NCI-H2081 (cell line): ENCODE measurements around the gene MGAT4A.
"Not testable (repeated sequence)": the region's sequence is repeated elsewhere in the genome, so short reads cannot be mapped to it uniquely, and the experiment has no call there.

Experiments used
- DNase-seq, 2 experiments: peaks; one replicate each; lab custom pipeline; 2025; lab: John Stamatoyannopoulos, UW

MGAT4A gene

DNA sequence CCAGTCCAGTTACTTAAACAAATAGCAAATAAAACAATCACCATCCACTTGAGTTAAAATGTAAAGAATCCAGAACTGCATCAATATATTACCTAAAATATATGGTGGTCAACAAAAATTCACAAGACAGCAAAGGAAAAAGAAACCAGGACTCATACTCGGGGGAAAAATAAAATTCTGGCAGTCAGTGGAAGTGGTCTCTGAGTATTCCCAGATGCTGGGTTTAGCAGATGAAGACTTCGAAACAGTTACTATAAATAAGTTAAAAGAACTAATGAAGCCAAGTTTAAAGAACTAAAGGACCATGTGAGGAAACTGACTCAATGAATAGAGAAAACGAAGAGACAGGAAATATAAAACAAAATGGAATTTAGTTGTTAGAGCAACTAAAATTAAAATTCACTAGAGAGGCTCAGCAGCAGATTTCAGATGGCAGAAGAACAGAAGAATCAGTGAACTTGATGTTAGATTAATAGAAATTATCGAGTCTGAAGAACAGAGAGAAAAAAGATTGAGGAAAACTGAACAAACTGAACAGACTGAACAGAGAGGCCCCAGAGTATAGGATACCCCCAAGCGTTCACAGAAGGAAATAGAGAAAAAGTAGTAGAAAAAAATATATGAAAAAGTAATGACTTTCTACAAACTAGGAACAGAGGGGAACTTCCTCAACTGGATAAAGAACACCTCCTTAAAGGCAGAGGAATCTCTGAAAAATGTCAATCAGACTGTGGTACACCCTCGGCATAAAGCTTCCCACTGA is 27.9 kb downstream of the MGAT4A start:
- no peak for DNase-seq

DNA sequence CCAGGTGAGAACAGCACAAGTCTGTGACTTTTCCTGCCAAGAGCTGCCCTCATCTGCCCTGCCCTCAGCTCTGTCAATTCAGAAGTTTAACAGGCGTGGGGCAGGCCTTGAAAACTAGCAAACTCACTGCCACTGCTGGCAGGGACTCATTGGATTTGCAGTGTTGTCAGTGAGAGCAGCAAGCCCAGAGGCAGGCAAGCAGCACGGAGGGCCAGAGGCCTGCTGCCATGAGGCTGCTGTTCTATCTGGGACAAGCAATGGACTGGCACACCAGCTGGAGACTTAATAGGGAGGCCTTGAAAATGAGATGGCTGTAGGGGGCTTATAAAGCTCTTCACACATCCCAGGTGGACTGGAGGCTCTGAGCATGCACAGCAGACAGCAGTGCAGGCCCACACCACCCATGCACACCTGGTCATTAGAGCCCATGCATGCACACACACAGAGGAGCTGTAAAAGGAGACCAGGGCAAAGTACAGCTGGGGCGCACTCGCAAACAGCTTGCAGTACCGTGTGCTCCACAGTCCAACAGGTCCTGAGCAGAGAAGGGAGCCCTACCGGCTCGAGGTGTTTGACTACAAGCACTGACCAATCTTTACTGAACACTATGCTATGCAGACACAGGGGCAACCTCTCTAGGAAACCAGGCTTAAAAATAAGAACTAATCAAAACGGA is 28.7 kb downstream of the MGAT4A start:
- DNase-seq, result no peak

DNA sequence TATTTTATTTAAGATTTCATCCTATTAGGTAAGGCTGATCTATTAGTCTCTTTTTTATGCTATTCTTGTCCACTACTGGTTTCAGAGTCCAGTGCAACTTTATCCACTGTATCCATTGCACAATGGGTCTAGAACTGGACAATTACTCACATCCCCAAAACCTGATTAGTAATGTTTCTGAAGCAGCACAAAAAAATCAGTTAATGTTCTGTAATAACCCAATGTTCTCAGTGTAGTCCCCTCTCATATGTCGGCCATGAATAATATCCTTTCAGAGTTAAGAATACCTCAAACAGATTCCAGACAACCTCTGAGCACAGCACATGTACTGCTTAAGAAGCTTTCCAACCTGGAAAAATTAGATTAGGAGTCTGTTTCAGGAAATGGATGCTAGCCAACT is 29.7 kb downstream of the MGAT4A start:
- DNase-seq, result no peak

DNA sequence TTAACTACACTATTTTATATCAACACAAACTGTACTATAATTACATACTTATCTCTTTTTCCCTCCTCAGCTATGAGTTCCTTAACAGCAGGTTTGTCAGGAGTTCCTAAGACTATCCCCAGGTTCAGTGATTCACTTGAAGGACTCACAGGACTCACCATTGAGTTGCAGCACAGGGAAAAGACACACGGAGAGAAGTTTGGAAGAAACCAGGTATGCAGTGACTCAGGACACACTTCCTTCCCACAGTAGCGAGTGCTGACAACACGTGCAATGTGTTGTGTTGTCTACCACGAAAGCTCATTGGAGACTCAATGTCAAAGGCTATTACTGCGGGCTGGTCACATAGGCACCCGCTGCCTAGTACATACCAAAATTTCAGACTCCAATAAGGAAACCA is 32.0 kb downstream of the MGAT4A start:
- no peak for DNase-seq

GRCh38 chr2:98697651-98698337 is 33.1 kb downstream of the MGAT4A start:
- DNase-seq, result no peak

DNA sequence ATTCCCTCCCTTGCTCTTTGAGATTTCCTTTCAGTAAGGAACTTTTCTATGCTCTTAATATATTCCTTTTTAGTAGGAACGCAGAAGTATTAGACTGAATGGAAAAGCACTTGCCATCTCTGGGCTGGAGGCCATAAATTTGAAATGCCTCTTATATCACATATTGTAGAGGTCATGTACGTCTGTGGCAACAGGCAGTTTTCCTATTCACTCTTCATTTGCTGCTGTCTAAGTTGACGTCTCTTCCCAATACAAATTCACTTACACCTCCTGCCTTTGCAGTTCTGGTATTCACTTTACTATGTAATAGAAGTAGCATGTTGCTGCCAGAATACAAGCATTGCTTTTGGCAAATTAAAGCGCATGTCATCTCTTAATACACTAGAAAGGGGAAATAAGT is 34.7 kb downstream of the MGAT4A start:
- DNase-seq, result no peak

GRCh38 chr2:98695255-98695654 is 35.7 kb downstream of the MGAT4A start:
- DNase-seq, result no peak

DNA sequence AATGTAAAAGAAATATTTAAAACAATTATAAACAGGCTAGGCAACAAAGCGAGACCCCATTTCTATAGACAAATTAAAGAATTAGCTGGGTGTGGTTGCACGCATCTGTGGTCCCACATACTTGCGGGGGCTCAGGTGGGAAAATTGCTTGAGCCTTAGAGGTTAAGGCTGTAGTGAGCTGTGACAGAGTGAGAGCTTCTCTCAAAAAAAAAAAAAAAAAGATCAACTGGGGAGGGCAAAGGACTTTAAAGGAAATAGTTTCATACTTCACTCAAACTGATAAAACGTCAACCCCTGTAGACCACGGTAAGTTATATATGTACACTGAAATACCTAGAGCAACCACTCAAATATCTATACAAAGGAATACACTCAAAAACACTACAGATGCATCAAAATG is 37.5 kb downstream of the MGAT4A start:
- no peak for DNase-seq

DNA sequence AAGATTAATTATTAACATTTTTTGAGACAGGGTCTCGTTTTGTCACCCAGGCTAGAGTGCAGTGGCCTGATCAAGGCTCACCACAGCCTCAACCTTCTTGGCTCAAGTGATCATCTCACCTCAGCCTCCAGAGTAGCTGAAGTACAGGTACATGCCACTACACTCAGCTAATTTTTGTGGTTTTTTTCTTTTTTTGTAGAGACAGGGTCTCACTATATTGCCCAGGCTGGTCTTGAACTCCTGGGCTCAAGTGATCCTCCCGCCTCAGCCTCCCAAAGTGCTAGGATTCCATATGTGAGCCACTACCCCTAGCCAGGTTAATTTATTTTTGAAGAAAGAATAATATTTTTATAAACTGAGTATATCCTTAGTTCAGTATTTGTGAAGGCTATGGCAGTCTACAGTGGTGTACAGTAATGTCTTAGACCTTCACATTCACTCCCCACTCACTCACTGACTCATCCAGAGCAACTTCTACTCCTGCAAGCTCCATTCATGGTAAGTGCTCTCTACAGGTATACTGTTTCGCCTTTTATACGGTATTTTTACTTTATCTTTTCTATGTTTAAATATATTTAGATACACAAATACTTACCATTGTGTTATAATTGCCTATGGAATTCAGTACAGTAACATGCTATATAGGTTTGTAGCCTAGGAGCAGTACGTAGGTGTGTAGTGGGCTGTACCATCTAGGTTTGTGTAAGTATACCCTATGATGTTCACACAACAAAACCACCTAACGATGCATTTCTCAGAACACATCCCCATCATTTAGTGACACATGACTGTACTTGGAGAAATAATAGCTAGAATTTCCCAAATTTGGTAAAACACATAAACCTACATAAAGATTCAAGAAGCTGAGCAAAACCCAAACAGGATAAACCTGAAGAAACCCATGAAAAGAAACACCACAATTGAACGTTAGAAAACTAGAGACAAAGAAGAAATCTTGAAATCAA is 38.6 kb downstream of the MGAT4A start:
- no peak for DNase-seq

GRCh38 chr2:98691303-98691702 is 39.6 kb downstream of the MGAT4A start:
- DNase-seq, result no peak

- DNase-seq, result no peak
Measured at GRCh38 chr2:98685930-98686887, 44.7 kb downstream of the MGAT4A start.

DNA sequence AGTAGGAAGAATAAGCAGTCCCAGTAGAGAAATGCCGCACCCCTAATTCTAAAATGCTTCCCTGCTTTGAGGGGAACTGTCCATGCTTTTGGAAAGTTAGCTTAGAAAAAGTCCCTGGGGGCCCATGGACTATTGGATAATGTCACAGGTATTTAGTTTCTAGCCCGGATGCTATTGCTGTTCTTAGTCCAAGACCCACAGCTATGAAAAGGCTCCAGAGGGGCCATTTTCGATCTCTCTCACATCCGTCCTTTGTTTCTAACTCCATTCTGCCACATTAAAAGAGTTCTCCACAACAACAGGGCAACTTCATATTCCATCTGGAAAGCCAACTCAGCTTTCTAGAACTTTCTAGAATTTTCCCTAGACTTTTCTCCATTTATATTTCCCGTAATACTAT is 47.2 kb downstream of the MGAT4A start:
- no peak for DNase-seq

GRCh38 chr2:98676742-98677141 is 54.2 kb downstream of the MGAT4A start:
- no peak for DNase-seq

GRCh38 chr2:98674233-98674964 is 56.5 kb downstream of the MGAT4A start:
- no peak for DNase-seq

DNA sequence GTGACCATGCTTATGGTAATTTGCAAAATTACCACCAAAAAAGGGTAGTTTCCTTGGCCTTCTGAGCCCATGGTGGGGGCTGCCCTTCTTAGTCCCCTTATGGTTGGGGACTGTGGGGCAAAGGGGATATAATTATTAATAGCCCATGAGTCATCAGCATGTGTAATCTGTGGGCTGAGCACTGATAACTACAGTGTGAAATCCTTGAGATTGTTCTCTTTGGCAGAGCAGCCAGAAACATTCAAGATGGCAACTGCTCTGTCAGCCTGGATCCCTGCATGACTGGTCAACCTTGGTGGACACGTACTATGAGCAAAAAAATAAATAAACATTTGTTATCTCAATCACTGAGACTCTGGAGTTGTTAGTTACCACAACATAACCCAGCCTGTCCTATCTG is 61.3 kb downstream of the MGAT4A start:
- DNase-seq, result no peak

- DNase-seq, result no peak
Measured at GRCh38 chr2:98665677-98666076, 65.3 kb downstream of the MGAT4A start.

- DNase-seq, result no peak
Measured at GRCh38 chr2:98664323-98664722, 66.6 kb downstream of the MGAT4A start.

DNA sequence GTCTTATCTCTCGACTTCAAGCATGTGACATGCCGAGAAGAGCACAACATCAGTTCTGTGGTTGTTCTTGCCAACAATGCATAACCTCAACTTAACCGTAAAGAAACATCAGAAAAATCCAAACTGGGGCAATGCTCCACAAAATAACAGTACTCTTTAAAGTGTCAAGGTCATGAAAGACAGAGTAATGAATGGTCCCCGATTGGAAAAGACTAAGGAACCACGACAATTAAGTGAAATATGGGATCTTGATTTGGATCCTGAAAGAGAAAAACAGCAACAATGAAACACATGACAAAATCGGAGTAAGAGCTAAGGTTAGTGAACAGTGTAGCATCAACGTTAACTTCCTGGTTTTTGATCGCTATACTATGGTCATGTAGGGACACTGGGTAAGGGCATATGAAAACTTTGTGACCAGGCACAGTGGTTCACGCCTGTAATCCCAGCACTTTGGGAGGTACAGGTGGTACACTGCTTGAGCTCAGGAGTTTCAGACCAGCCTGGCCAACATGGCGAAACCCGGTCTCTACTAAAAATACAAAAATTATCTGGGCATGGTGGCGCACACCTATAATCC is 67.3 kb downstream of the MGAT4A start:
- DNase-seq, result no peak

GRCh38 chr2:98659491-98659840 is 71.5 kb downstream of the MGAT4A start:
- not testable (repeated sequence) for DNase-seq
